SK-N-SH (cell line): ENCODE results near the gene CPS1. TPM values are rescaled to one million over a fixed set of nuclear protein-coding genes. Genes with fewer than 3 reads are reported as not detected.

Experiments
- CTCF ChIA-PET: fragments of 300-600, 350-600 bp; formaldehyde crosslinking; extraction: SDS; loops from one replicate; lab custom pipeline; 2021; lab: Yijun Ruan, JAX
- POLR2A ChIA-PET: fragments of 350-600 bp; sonication (Branson Sonifier 250); formaldehyde crosslinking; extraction: SDS; loops from one replicate; lab custom pipeline; 2020; ENCODE audit warnings: antibody characterized with exemption, inconsistent platforms; lab: Yijun Ruan, JAX
- DNase-seq: peaks from one replicate; pipeline ENCODE4 v3.0.0; 2012
- H2AFZ ChIP-seq: fragments of 200-600 bp; sonication (generic); 2 replicates; pipeline ENCODE4 v1.8.1; 2016; ENCODE audit warnings: antibody characterized with exemption, mild to moderate bottlenecking, low read depth
- H3F3A ChIP-seq: fragments of 200-600 bp; sonication (generic); replicated peaks from 2 replicates; pipeline ENCODE3; 2016; ENCODE audit warnings: antibody characterized with exemption, mild to moderate bottlenecking; ENCODE audit not compliant: insufficient read depth
- H3K27ac ChIP-seq, 2 experiments: fragments of 200-500 bp in 1 of 2; fragments of 200-600 bp in 1 of 2; sonication (Bioruptor generic) in 1 of 2; sonication (generic), shearing (Covaris generic) in 1 of 2; 2 replicates each; pipeline versions ENCODE4 v1.5.1 to v1.6.1; 2014 to 2016; ENCODE audit warnings: low read depth in 2 of 2, inconsistent platforms in 1 of 2, low read length in 1 of 2, mild to moderate bottlenecking in 1 of 2, mixed read lengths in 1 of 2
- H3K27me3 ChIP-seq: fragments of 200-600 bp; sonication (generic), shearing (Covaris generic); 2 replicates; pipeline ENCODE4 v1.6.1; 2016; ENCODE audit warnings: mixed run types; ENCODE audit not compliant: insufficient read depth
- H3K36me3 ChIP-seq, 2 experiments: fragments of 200-500 bp in 1 of 2; fragments of 200-600 bp in 1 of 2; sonication (Bioruptor generic) in 1 of 2; sonication (generic) in 1 of 2; replicated peaks in 1 of 2; 2 replicates each; pipeline versions ENCODE3 to v1.5.1; 2014 to 2016; ENCODE audit warnings: low read length in 1 of 2, mild to moderate bottlenecking in 1 of 2; ENCODE audit not compliant: insufficient read depth in 2 of 2, control insufficient read depth in 1 of 2
- H3K4me1 ChIP-seq, 2 experiments: fragments of 200-500 bp in 1 of 2; fragments of 200-600 bp in 1 of 2; sonication (Bioruptor generic) in 1 of 2; sonication (generic), shearing (Covaris generic) in 1 of 2; 2 replicates each; pipeline versions ENCODE4 v1.5.1 to v1.6.1; 2014 to 2016; ENCODE audit warnings: low read depth in 1 of 2, low read length in 1 of 2, mixed run types in 1 of 2; ENCODE audit not compliant: insufficient read depth in 2 of 2, control insufficient read depth in 1 of 2
- H3K4me2 ChIP-seq: fragments of 200-600 bp; sonication (generic), shearing (Covaris generic); 2 replicates; pipeline ENCODE4 v1.6.1; 2017; ENCODE audit warnings: mixed run types
- H3K4me3 ChIP-seq, 2 experiments: fragments of 200-500 bp in 1 of 2; fragments of 200-600 bp in 1 of 2; sonication (Bioruptor generic) in 1 of 2; sonication (generic), shearing (Covaris generic) in 1 of 2; 2 replicates each; pipeline versions ENCODE4 v1.5.1 to v1.8.1; 2014 to 2016; ENCODE audit warnings: low read depth in 2 of 2, inconsistent platforms in 1 of 2, low read length in 1 of 2, mild to moderate bottlenecking in 1 of 2, mixed read lengths in 1 of 2, moderate library complexity in 1 of 2
- H3K79me2 ChIP-seq: fragments of 200-600 bp; sonication (generic); 2 replicates; pipeline ENCODE4 v1.8.1; 2017; ENCODE audit warnings: mild to moderate bottlenecking; ENCODE audit not compliant: insufficient read depth
- H3K9ac ChIP-seq: fragments of 200-600 bp; sonication (generic); 2 replicates; pipeline ENCODE4 v1.6.1; 2017; ENCODE audit warnings: mixed run types
- H3K9me2 ChIP-seq: fragments of 200-600 bp; sonication (generic); 2 replicates; pipeline ENCODE4 v1.6.1; 2017; ENCODE audit warnings: mixed run types
- H3K9me3 ChIP-seq: fragments of 200-600 bp; sonication (generic); 2 replicates; pipeline ENCODE4 v1.6.1; 2017; ENCODE audit warnings: mixed run types, mild to moderate bottlenecking, moderate library complexity
- H4K20me1 ChIP-seq: fragments of 200-600 bp; sonication (generic); 2 replicates; pipeline ENCODE4 v1.6.1; 2017; ENCODE audit warnings: mild to moderate bottlenecking, mixed run types; ENCODE audit not compliant: insufficient read depth
- CHD2 ChIP-seq: fragments of 150-350 bp; IDR thresholded peaks from 2 replicates; pipeline ENCODE4 v1.6.1; 2018; ENCODE audit warnings: low read length; ENCODE audit not compliant: partially characterized antibody
- EP300 ChIP-seq, 2 experiments: IDR thresholded peaks; 2 replicates each; pipeline versions ENCODE4 v1.4.0 to v1.6.1; 2012; ENCODE audit warnings: borderline replicate concordance in 1 of 2, low read depth in 1 of 2, low read length in 1 of 2
- FOXJ3 ChIP-seq: sonication (generic); formaldehyde crosslinking; IDR thresholded peaks from 2 replicates; pipeline ENCODE4 v1.5.1; 2020; ENCODE audit warnings: mild to moderate bottlenecking, missing genetic modification reagents
- GABPA ChIP-seq: IDR thresholded peaks from 2 replicates; pipeline ENCODE4 v1.4.0; 2012; ENCODE audit warnings: low read depth, mild to moderate bottlenecking
- NFIC ChIP-seq: IDR thresholded peaks from 2 replicates; pipeline ENCODE4 v1.4.0; 2012; ENCODE audit warnings: borderline replicate concordance
- NRF1 ChIP-seq: IDR thresholded peaks from 2 replicates; pipeline ENCODE4 v1.6.1; 2012; ENCODE audit warnings: low read depth, mild to moderate bottlenecking, low read length
- PBX3 ChIP-seq: IDR thresholded peaks from 2 replicates; pipeline ENCODE4; 2012
- POLR2AphosphoS5 ChIP-seq: IDR thresholded peaks from 2 replicates; pipeline ENCODE4 v1.6.1; 2012; ENCODE audit warnings: low read depth, low read length
- RFX5 ChIP-seq: IDR thresholded peaks from 2 replicates; pipeline ENCODE4 v1.6.1; 2012; ENCODE audit warnings: mild to moderate bottlenecking, improper control_type of control experiment, low read length
- SIN3A ChIP-seq: IDR thresholded peaks from 2 replicates; pipeline ENCODE4 v1.6.1; 2012; ENCODE audit warnings: low read depth, mild to moderate bottlenecking, low read length, moderate library complexity, borderline replicate concordance
- TCF12 ChIP-seq: IDR thresholded peaks from 2 replicates; pipeline ENCODE4 v1.4.0; 2012
- USF1 ChIP-seq: IDR thresholded peaks from 2 replicates; pipeline ENCODE4 v1.4.0; 2012; ENCODE audit warnings: low read depth, borderline replicate concordance
- USF2 ChIP-seq: fragments of 150-350 bp; IDR thresholded peaks from 2 replicates; pipeline ENCODE4 v1.6.1; 2017; ENCODE audit warnings: antibody characterized with exemption, low read length, low read depth, borderline replicate concordance
- YY1 ChIP-seq: IDR thresholded peaks from 2 replicates; pipeline ENCODE4 v1.4.0; 2012; ENCODE audit warnings: low read depth, mild to moderate bottlenecking
- ZBTB33 ChIP-seq: IDR thresholded peaks from 2 replicates; pipeline ENCODE4 v1.4.0; 2012; ENCODE audit warnings: low read depth, borderline replicate concordance
- WGBS: methylation state at CpG from one replicate; pipeline ENCODE4 v1.1.6; 2017; ENCODE audit warnings: low lambda C conversion rate; 5-methylcytosine and 5-hydroxymethylcytosine counted together
- polyA plus RNA-seq, 3 experiments: library from polyadenylated mRNA; depleted of rRNA; stranded (reverse); fragments of >200 nt; gene quantifications; 2 replicates each; pipeline ENCODE4 v1.2.3, GENCODE V29; 2012

Gene CPS1
- polyA plus RNA-seq, 1 of the 3 experiments (the other 2 are of a cell fraction): 9.2 TPM

GRCh38 chr2:210531050-210531449 is 25.3 kb upstream of the CPS1 start:
- DNase-seq: no peak
- Histone ChIP-seq H3K36me3 (no peaks in the 10 kb centered on the region), H3F3A (no peaks in the 10 kb centered on the region), H2AFZ (no peak overlapping the region), H3K27ac (no peak overlapping the region), H3K27me3 (no peaks in the 10 kb centered on the region), H3K9me3 (no peaks in the 10 kb centered on the region)
- POLR2A ChIA-PET: no interaction called here
- TF ChIP-seq CHD2: no peak
- TF ChIP-seq USF2: no peak
- no peak for TF ChIP-seq RFX5
- no peak for TF ChIP-seq USF1
- TF ChIP-seq GABPA: no peak
- no peak for TF ChIP-seq NRF1
- TF ChIP-seq EP300 (IDR thresholded peaks at IDR 0.05; ENCODE audit: borderline replicate concordance in 1 of 2, low read depth in 1 of 2, low read length in 1 of 2): no peak
- no peak for TF ChIP-seq SIN3A
- TF ChIP-seq TCF12: no peak
- no peak for TF ChIP-seq NFIC
- TF ChIP-seq, all 33 proteins: peak for 0
- no peaks in the 10 kb centered on the region for H3K4me1 ChIP-seq
- no peaks in the 10 kb centered on the region for H3K9me2 ChIP-seq
- H3K4me2 ChIP-seq: no peak overlapping the region
- no peak overlapping the region for H3K4me3 ChIP-seq
- 77% methylated on average over 5 of the region's 5 CpGs for WGBS
- H3K9ac ChIP-seq: no peak overlapping the region
- no peaks in the 10 kb centered on the region; the same call in 1 of the 2 replicates for H3K79me2 ChIP-seq
- CTCF ChIA-PET: interaction anchor here (0.6 to 2.9 kb wide), 3 partner anchors 10 to 168 kb away, joined by 3 to 18 read pairs (median 3); no protein-coding TSS in a partner anchor
- H4K20me1 ChIP-seq: no peaks in the 10 kb centered on the region

- DNase-seq: no peak
- no peaks in the 10 kb centered on the region for H3K27me3 ChIP-seq
- no peak for TF ChIP-seq NFIC
- no peak for TF ChIP-seq POLR2AphosphoS5
- TF ChIP-seq SIN3A: no peak
- TF ChIP-seq USF1: no peak
- no peak for TF ChIP-seq FOXJ3 (CRISPR knock-in tag)
- no peak for TF ChIP-seq YY1
- no peak for TF ChIP-seq TCF12
- no peak for TF ChIP-seq PBX3
- no peak for TF ChIP-seq ZBTB33
- no peak overlapping the region for H2AFZ ChIP-seq
- no peak overlapping the region for H3K27ac ChIP-seq
- CTCF ChIA-PET: interaction anchor here (1.6 to 2.9 kb wide), 2 partner anchors 28 to 168 kb away, joined by 3 to 18 read pairs; no protein-coding TSS in a partner anchor
- WGBS: 78% methylated on average over 3 of the region's 3 CpGs
- POLR2A ChIA-PET: no interaction called here
- no peak overlapping the region for H3K4me3 ChIP-seq
- no peak overlapping the region for H3K4me2 ChIP-seq
- no peaks in the 10 kb centered on the region for H4K20me1 ChIP-seq
- no peaks in the 10 kb centered on the region; the same call in 1 of the 2 replicates for H3K79me2 ChIP-seq
- H3K9ac ChIP-seq: no peak overlapping the region
- H3F3A ChIP-seq: no peaks in the 10 kb centered on the region
- no peaks in the 10 kb centered on the region for H3K36me3 ChIP-seq
- no peaks in the 10 kb centered on the region for H3K4me1 ChIP-seq
- no peaks in the 10 kb centered on the region for H3K9me3 ChIP-seq
- H3K9me2 ChIP-seq: no peaks in the 10 kb centered on the region
These were observed 24.9 kb upstream of the CPS1 start for GRCh38 chr2:210531482-210531881.
